Choroid plexus epithelial cell (primary cell): ENCODE results near the gene RPTOR.

Experiments
- DNase-seq: peaks from one replicate; pipeline ENCODE4 v3.0.0-alpha.2; 2010; ENCODE audit warnings: low read depth
- H3K4me3 ChIP-seq: 2 replicates; pipeline ENCODE4 v1.5.1; 2011; ENCODE audit warnings: low read depth, mild to moderate bottlenecking, control low read depth, low read length, moderate library complexity
- TF ChIP-seq, protein P1 (sequence below): conservative IDR thresholded peaks from 2 replicates; pipeline ENCODE4 v1.5.1; 2011; ENCODE audit warnings: low read depth, mild to moderate bottlenecking, control low read depth, inconsistent platforms, low read length, moderate library complexity

Gene RPTOR

DNA sequence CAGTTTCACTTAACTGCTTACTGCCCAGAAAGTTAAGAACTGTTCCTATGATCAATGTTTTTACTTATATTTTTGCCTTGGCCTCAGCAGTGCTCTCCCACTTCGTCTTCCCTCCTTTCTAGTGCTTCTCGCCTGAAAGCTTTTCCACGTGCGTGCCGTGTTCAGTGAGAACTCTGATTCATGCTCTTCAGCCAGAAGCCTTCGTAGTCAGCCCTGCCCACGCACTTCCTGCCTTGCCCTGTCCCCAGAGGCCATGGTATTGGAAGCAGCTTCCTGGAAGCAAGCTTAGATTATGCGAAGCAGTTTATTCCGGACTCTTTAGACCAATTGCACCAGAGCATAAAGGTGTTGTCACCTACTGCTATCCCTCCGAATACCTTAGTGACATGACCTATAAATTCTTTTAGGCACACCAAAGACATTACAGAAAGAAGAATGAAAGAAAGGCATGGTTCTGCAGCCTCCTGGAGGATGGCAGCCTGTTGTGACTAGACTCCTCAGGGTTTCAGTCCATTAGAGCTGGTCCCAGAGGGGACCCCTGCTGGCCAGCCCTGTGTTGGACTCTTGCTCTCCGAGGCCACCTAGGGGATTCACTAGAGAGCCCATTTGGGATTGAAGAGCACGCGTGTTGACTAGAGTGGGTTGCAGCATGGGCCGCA, 105.2 kb downstream of the RPTOR start:
- peak; percentile 82 for DNase-seq
- H3K4me3 ChIP-seq = no peak overlapping the region
- TF ChIP-seq, protein P1, sequence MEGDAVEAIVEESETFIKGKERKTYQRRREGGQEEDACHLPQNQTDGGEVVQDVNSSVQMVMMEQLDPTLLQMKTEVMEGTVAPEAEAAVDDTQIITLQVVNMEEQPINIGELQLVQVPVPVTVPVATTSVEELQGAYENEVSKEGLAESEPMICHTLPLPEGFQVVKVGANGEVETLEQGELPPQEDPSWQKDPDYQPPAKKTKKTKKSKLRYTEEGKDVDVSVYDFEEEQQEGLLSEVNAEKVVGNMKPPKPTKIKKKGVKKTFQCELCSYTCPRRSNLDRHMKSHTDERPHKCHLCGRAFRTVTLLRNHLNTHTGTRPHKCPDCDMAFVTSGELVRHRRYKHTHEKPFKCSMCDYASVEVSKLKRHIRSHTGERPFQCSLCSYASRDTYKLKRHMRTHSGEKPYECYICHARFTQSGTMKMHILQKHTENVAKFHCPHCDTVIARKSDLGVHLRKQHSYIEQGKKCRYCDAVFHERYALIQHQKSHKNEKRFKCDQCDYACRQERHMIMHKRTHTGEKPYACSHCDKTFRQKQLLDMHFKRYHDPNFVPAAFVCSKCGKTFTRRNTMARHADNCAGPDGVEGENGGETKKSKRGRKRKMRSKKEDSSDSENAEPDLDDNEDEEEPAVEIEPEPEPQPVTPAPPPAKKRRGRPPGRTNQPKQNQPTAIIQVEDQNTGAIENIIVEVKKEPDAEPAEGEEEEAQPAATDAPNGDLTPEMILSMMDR = peak; percentile 75

- no peak overlapping the region for H3K4me3 ChIP-seq
- DNase-seq = no peak
- TF ChIP-seq, protein P1 = no peak
These were observed 105.7 kb downstream of the RPTOR start for GRCh38 chr17:80650331-80650672.

DNA sequence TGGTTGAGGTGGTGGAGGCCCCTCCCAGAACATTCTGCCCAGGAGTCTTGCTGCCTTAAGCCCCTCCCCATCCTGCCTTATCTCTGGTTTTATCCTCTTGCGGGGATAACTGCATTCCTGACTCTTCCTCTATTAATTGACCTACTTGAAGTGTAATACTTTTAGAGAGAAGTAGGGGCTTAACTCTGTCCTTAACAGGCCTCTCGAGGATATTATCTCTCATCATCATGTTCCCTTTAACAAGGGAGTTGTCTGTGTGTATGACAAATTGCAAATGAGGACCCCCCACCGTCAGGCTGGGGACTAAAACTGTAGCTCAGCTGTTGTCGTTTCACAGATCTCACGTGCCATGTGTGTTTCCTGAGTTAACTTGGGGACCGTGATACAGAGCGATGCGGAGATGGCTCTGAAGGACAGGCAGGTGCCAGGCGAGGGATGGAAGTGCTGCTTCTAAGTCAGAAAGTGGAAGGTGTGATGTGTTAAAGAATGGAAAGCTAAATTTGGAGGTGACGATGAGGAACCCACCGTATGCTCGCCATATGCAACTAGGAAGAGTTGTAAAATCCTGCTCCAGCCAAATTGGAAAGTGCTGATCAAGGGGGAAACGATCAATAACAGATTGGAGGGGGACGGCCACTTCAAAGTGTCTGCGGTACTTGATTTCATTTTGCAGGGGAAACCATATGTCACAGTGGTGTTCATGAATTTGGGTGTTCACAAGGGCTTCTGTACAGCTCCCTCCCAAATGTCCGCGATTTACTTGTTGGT, 106.3 kb downstream of the RPTOR start:
- DNase-seq = peak; percentile 23
- H3K4me3 ChIP-seq = no peak overlapping the region
- TF ChIP-seq, protein P1 = no peak

- TF ChIP-seq, protein P1 = no peak
- DNase-seq = no peak
- no peak overlapping the region for H3K4me3 ChIP-seq
These were observed 108.2 kb downstream of the RPTOR start for GRCh38 chr17:80652756-80653330.

DNA sequence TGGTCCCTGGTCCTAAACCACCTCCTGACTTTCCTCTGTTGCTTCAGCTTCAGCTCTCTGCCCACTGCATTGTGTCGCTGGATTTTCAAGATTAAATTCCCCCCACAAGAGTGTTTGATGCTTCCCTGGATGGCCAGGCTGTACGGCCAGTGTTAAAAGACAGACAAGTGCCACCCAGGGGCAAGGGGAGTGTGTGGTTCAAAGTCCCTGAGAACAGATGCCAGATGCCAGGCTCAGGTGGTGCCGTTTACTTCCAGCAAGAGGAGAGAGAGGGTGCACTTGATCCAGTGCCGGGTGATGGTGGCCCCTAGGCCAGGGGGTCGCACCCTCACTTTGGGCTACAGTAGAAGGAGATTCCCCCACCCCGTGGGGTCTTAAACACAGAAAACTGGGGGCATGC, 109.2 kb downstream of the RPTOR start:
- DNase-seq = no peak

DNA sequence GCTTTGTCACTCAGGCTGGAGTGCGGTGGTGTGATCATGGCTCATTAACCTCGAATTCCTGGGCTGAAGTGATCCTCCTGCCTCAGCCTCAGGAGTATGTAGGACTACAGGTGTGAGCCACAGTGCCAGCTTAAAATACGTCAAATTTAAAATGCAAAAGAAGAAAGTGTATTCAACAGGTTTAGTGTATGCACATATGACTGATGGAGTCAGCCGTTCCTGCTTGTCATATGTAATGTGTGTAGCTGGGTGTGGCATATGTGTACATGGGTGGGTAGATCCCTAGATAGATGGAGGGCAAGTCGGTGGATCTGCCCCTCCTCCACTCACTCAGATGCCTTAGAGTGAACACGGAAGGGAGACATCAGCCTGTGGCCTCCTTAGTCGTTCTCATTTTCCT, 111.0 kb downstream of the RPTOR start:
- TF ChIP-seq, protein P1 = no peak
- DNase-seq = no peak
- H3K4me3 ChIP-seq = no peak overlapping the region

More for the DNA sequence above, 109.2 kb downstream of the RPTOR start:
- TF ChIP-seq, protein P1 = no peak
- no peak overlapping the region for H3K4me3 ChIP-seq
